ENCODE measurements around the gene ATRIP.

DNA sequence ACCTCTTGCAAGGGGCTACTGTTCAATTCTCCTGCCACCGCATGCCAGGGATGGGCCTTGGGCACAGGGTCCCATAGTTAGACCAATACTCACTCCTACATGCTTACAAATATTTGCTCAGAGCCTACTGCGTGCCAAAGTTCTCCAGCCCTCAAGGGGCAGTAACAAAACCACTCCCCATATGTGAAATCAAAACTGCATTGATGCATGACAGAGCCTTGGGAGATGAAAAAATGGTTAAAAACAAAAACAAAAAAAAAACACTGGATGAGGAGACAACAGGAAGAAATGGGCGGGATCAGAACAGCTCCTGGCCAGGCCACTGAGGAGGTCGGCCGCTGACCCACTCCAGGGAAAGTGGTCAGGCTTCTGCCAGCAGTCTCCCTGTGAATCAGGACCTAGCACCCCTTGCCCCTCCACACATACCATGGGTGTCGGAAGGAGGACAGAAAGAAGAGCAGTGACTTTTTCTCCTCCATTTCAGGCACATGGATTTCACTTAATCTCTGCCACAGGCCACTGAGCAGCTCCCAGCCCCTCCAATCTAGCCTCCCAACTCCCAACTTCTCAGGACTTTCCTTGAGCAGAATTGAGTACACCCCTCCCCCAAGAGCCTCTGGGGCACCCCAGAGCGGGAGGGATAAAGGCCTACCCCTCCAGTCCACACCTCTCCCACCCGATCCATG is 19.4 kb upstream of the ATRIP start:
- TF ChIP-seq, protein P1, sequence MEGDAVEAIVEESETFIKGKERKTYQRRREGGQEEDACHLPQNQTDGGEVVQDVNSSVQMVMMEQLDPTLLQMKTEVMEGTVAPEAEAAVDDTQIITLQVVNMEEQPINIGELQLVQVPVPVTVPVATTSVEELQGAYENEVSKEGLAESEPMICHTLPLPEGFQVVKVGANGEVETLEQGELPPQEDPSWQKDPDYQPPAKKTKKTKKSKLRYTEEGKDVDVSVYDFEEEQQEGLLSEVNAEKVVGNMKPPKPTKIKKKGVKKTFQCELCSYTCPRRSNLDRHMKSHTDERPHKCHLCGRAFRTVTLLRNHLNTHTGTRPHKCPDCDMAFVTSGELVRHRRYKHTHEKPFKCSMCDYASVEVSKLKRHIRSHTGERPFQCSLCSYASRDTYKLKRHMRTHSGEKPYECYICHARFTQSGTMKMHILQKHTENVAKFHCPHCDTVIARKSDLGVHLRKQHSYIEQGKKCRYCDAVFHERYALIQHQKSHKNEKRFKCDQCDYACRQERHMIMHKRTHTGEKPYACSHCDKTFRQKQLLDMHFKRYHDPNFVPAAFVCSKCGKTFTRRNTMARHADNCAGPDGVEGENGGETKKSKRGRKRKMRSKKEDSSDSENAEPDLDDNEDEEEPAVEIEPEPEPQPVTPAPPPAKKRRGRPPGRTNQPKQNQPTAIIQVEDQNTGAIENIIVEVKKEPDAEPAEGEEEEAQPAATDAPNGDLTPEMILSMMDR (conservative IDR thresholded peaks at IDR 0.05; ENCODE audit: low read depth, low read length): no peak
- no peak for TF ChIP-seq EZH2 (IDR thresholded peaks at IDR 0.05; ENCODE audit: low read length, unreplicated experiment)

Measured in PC-3 (cell line).